Activated CD8-positive, alpha-beta memory T cell treated with anti-CD3 and anti-CD28 coated beads for 36 hours (primary cell): ENCODE data around the gene MVD. TPM values are rescaled to one million over a fixed set of nuclear protein-coding genes. Genes with fewer than 3 reads are reported as not detected.
"Not testable (repeated sequence)": the region's sequence is repeated elsewhere in the genome, so short reads cannot be mapped to it uniquely, and the experiment has no call there.

Source experiments
- CTCF ChIA-PET: fragments of 350-600 bp; sonication (Branson Sonifier 250); formaldehyde crosslinking; loops from one replicate; lab custom pipeline; 2021; ENCODE audit warnings: antibody characterized with exemption; lab: Charles Lee
- POLR2A ChIA-PET: fragments of 350-600 bp; sonication (Branson Sonifier 250); formaldehyde crosslinking; loops from one replicate; lab custom pipeline; 2021; ENCODE audit warnings: antibody characterized with exemption; lab: Charles Lee
- total RNA-seq, 2 experiments: library from RNA; stranded (reverse); gene quantifications; one replicate each; pipeline ENCODE4 v1.2.3, GENCODE V29; 2021

Gene MVD
- total RNA-seq, 2 experiments from 2014 or later: 66.5 to 68.5 TPM

DNA sequence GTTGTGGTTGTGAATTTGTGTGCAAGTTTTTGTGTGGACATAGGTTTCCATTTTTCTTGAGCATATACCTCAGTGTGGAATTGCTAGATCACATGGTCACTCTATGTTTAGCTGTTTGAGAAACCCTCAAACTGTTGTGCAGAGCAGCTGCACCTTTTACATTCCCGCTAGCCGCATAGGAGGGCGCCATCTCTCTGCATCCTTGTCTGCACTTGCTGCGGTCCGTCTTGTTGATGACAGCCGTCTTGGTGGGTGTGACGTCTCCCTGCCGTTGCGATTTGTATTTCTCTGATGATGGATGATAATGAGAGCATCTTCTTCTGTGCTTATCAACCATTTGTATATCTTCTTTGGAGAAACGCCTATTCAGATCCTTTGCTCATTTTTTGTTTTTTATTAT lies 49.6 kb downstream of the MVD start:
- ChIA-PET POLR2A (no interaction called here), CTCF (no interaction called here)

DNA sequence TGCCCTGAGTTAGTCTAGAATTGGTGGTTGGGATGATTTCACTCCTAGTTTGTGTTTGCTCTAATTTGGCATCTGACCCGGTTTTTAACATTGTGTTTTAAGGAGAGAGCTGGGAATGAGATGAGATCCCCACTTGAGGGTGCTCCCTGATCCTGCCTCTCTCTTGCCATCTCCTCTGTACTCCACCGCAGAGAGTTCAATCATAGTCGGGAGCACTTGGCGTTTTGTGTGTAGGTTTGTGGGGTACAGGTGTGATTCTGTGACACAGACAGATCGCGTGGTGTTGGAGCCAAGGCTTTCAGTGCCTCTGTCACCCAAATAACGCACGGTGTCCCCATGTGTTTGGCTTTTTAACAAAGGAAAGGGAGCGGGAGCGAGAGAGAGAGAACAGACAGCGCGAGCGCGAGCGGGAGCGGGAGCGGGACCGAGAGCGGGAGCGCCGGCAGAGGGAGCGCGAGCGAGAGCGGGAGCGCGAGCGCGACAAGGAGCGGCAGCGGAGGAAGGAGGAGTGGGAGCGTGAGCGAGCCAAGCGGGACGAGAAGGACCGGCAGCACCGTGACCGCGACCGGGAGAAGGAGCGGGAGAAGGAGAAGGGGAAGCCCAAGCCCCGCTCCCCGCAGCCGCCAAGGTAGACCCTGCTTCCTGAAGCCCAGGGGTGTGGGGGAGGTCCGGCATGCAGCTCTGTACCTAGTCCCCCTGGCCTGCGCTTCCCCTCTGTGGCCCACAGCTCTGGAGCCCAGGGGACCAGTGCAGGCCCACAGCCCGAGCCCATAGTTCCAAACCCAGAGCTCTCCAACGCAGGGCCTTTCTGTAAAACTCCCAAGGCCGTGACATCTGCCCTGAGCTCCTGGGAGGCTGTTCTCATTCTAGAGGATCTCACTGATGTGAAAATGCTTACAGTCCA lies 51.7 kb downstream of the MVD start:
- POLR2A ChIA-PET: interaction anchor here (1.1 kb wide), 1 partner anchor 22 kb away, joined by 4 read pairs; no protein-coding TSS in a partner anchor

DNA sequence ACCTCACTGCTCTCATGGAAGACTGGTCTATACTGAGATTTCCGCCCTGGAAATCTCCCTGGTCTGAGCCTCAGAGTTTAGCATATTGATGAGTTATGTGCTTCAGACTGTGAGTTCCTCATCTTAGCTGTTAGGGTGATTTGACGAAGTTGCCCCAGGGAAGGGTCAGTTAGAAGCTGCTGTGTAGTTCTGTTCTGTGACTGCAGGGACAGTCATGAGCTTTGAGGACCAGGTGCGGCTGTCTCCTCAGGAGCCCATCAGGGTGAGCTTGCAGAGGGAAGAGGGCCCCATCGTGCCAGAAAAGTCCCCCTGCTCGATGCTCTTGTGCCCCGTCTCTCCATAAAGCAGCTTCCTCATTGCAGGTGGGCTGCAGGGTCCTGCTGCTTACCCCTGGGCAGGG lies 52.8 kb downstream of the MVD start:
- ChIA-PET POLR2A (interaction anchor here (1.1 kb wide), 1 partner anchor 23 kb away, joined by 4 read pairs; no protein-coding TSS in a partner anchor), CTCF (no interaction called here)

More for the DNA sequence above, 51.7 kb downstream of the MVD start:
- CTCF ChIA-PET: no interaction called here

DNA sequence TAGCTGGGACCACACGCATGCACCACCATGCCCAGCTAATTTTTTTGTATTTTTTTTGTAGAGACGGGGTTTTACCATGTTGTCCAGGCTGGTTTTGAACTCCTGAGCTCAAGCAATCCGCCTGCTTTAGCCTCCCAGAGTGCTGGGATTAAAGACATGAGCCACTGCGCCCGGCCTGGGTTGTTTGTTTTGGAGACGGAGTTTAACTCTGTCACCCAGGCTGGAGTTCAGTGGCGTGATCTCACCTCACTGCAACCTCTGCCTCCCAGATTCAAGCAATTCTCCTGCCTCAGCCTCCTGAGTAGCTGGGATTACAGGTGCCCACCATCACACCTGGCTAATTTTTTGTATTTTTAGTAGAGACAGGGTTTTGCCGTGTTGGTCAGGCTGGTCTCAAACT lies 53.5 kb downstream of the MVD start:
- POLR2A ChIA-PET: interaction anchor here (1.1 kb wide), 1 partner anchor 24 kb away, joined by 4 read pairs; no protein-coding TSS in a partner anchor
- CTCF ChIA-PET: not testable (repeated sequence)

DNA sequence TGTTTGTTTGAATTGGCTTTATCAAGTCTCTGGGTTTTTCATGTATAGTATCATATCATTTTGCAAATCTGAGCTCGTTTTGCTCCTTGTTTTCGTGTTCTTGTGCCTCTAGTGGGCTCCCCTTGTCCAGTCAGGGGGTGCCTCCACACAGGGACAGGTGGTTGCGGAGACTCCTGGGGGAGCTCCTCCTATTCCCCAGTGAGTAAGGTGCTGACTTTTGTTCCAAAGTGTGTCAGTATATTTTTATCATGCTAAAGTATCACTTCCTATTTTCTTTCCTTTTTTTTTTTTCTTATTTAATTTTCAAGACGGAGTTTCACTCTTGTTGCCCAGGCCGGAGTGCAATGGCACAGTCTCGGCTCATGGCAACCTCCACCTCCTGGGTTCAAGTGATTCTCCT lies 54.8 kb downstream of the MVD start:
- CTCF ChIA-PET: no interaction called here
- POLR2A ChIA-PET: no interaction called here

DNA sequence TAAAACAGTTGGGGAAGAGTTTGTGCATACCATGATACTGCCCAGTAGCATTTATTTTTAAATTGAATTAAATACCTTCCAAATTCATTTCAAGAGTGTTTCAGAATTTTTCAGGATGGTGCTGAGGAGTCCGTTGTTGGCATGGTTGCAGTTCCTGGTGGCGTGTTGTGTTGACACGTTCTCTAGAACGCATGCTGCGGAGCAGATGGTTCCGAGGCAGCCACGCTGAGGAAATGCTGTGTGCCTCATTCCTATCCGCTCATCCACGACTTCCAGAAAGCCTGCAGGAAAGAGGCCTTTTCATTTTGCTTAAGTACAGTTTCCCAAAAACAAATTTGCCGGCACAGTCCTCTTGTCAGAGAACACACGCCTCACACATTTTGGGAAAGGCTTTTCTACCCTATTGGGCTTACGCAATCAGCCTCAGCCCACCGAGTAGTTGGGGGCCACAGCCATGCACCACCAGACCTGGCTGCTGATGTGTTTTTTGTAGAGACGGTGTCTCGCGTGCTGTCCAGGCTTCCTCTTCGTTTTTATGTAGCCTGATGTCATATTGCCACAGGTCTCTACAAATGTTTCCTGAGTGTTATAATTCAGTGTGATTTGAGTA lies 56.6 kb downstream of the MVD start:
- ChIA-PET POLR2A (no interaction called here), CTCF (no interaction called here)

DNA sequence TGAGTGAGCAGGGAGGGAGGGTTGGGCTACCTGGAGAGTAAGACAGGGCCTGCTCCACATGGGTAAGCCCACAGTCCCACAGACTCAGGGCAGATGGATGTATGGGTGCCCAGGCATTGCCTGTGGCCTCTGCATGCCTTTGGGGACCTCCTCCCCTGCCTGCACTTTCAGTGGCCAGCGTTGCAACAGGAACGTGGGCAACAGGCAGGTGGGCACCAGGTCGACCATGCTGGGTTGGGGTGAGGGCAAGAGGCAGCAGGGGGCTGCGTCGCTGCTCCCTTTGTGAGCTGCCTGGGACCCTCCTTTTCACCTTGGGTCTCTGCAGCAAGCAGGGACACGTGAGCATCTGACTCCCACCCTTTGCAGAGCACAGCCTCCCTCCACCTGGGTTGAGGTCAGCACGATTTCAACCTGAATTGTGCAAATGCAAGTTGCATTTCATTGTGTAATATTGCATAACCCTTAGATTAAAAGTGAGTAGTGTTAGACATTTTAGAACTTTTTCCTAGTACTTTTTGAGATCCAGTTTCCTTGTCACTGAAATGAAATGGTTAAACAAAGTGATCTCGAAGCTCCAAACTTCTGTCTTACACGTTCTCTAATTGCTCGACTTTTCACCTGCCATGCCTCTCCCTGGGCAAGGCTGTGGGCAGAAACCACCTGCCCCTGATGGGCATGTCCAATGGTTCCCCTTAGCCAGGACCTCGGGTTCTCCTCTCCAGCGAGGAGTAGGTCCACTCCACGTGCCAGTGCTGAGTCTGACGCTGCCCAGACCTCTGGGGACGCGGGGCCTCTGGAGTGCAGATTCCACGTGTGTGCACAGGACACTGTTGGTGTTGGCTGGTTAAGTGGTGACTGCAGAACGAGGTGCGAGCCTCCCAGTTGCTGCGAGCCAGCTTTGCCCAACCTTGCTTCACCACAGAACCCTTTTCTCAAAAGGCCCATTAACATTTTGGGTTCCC lies 57.4 kb downstream of the MVD start:
- CTCF ChIA-PET: no interaction called here
- POLR2A ChIA-PET: no interaction called here

DNA sequence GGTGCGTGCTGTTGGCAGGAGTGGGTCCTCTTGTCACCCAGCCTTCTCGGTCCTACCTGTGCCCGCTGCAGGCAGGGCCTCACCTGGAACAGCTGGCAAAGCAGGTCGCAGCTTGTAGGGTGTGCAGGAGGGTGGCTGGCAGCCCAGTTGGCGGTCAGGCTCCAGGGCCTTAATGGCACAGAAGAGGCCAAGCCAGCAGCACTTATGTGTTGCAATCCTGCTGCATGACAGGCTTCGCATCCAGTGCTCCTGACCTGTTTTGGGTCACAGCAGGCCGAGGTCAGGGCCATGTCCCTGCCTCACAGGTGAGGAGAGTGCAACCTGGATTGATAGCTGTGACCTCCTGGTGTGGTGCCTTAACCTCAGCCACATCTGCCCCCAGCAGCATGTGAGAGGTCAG lies 60.8 kb downstream of the MVD start:
- CTCF ChIA-PET: no interaction called here

More for the DNA sequence above, 60.8 kb downstream of the MVD start:
- POLR2A ChIA-PET: no interaction called here

Other genes starting within 250 kb of the MVD start
- gene ZFPM1, start 209.8 kb downstream of the MVD start, total RNA-seq: 10 to 100 TPM; 14.3 to 14.7 TPM
- 10 to 100 TPM; 88.0 to 94.2 TPM for gene ZC3H18, start 92.7 kb downstream of the MVD start, total RNA-seq
- not detected for gene IL17C, start 24.5 kb downstream of the MVD start, total RNA-seq
- 100 to 1,000 TPM; 227 to 229 TPM for gene CYBA, start 12.0 kb downstream of the MVD start, total RNA-seq
- gene SNAI3, start 23.4 kb upstream of the MVD start, total RNA-seq: 1 to 10 TPM; 2.3 TPM
- gene RNF166, start 43.3 kb upstream of the MVD start, total RNA-seq: 10 to 100 TPM; 48.8 to 52.6 TPM
- 10 to 100 TPM; 66.6 to 66.8 TPM for gene CTU2, start 43.4 kb upstream of the MVD start, total RNA-seq
- 100 to 1,000 TPM; 217 to 219 TPM for gene PIEZO1, start 122.1 kb upstream of the MVD start, total RNA-seq
- gene CDT1, start 140.7 kb upstream of the MVD start, total RNA-seq: 100 to 1,000 TPM; 110 to 119 TPM
- gene APRT, start 148.8 kb upstream of the MVD start, total RNA-seq: 100 to 1,000 TPM; 325 to 330 TPM
- 10 to 100 TPM; 18.3 to 19.0 TPM for gene GALNS, start 193.9 kb upstream of the MVD start, total RNA-seq
- gene TRAPPC2L, start 194.0 kb upstream of the MVD start, total RNA-seq: 100 to 1,000 TPM in 1 of 2 experiments, 10 to 100 TPM in 1; 97.2 to 103 TPM
- gene PABPN1L, start 203.6 kb upstream of the MVD start, total RNA-seq: not detected